OCI-LY7 (cell line): Measurements from ENCODE around the gene ZNF43. TPM values are rescaled to one million over a fixed set of nuclear protein-coding genes. Genes with fewer than 3 reads are reported as not detected.

ENCODE experiments used
- BruUV-seq: library from RNA; stranded (reverse); fragments of 400-500 nt; replicated peaks from 2 replicates; lab custom pipeline; 2021; lab: Mats Ljungman, UMichigan
- CTCF ChIA-PET: fragments of 300-600 bp; sonication (Branson Sonifier 250); formaldehyde crosslinking; loops from one replicate; lab custom pipeline; 2022; ENCODE audit warnings: antibody characterized with exemption; ENCODE audit not compliant: unreplicated experiment; lab: Charles Lee
- POLR2A ChIA-PET: fragments of 300-600 bp; sonication (Branson Sonifier 250); formaldehyde crosslinking; loops from one replicate; lab custom pipeline; 2022; ENCODE audit warnings: antibody characterized with exemption; lab: Charles Lee
- DNase-seq: peaks from one replicate; pipeline ENCODE4 v3.0.0-alpha.2; 2015; ENCODE audit warnings: low spot score
- H2AFZ ChIP-seq: fragments of 200-600 bp; sonication (generic), shearing (Covaris generic); 2 replicates; pipeline ENCODE4 v1.6.1; 2014; ENCODE audit warnings: mild to moderate bottlenecking, antibody characterized with exemption, low read length, moderate library complexity
- H3K27ac ChIP-seq: fragments of 200-600 bp; sonication (generic); 2 replicates; pipeline ENCODE4 v1.5.1; 2014; ENCODE audit warnings: mixed run types, low read depth, mild to moderate bottlenecking, moderate library complexity, low read length, inconsistent platforms; ENCODE audit not compliant: poor library complexity, severe bottlenecking
- H3K36me3 ChIP-seq: fragments of 200-600 bp; sonication (generic); 2 replicates; pipeline ENCODE4 v1.6.1; 2014; ENCODE audit warnings: mild to moderate bottlenecking, antibody characterized with exemption, low read length, moderate library complexity, mixed read lengths; ENCODE audit not compliant: insufficient read depth
- H3K4me1 ChIP-seq: fragments of 200-600 bp; sonication (generic); 2 replicates; pipeline ENCODE4 v1.5.1; 2014; ENCODE audit warnings: mild to moderate bottlenecking, low read length; ENCODE audit not compliant: insufficient read depth, poor library complexity, severe bottlenecking
- H3K4me2 ChIP-seq: fragments of 200-600 bp; sonication (generic); 2 replicates; pipeline ENCODE4 v1.6.1; 2014; ENCODE audit warnings: mild to moderate bottlenecking, low read length
- H3K4me3 ChIP-seq: fragments of 200-600 bp; sonication (generic); 2 replicates; pipeline ENCODE4 v1.5.1; 2014; ENCODE audit warnings: mild to moderate bottlenecking, low read depth, low read length; ENCODE audit not compliant: poor library complexity, severe bottlenecking
- H3K79me2 ChIP-seq: fragments of 200-600 bp; sonication (generic); 2 replicates; pipeline ENCODE4 v1.6.1; 2016; ENCODE audit warnings: low read depth, mild to moderate bottlenecking, low read length, moderate library complexity, mixed read lengths; ENCODE audit not compliant: insufficient read depth
- H3K9me2 ChIP-seq: fragments of 200-600 bp; sonication (generic); 2 replicates; pipeline ENCODE4 v1.6.1; 2016; ENCODE audit warnings: mild to moderate bottlenecking, low read length, mixed read lengths; ENCODE audit not compliant: insufficient read depth
- H3K9me3 ChIP-seq: fragments of 200-600 bp; sonication (generic); 2 replicates; pipeline ENCODE4 v1.6.1; 2014; ENCODE audit warnings: mild to moderate bottlenecking, mixed run types, low read length, mixed read lengths
- H4K20me1 ChIP-seq: fragments of 200-600 bp; sonication (generic); 2 replicates; pipeline ENCODE4 v1.6.1; 2014; ENCODE audit warnings: mild to moderate bottlenecking, antibody characterized with exemption, low read length, moderate library complexity, mixed read lengths; ENCODE audit not compliant: insufficient read depth
- CTCF ChIP-seq: fragments of 200-600 bp; sonication (generic); conservative IDR thresholded peaks from 2 replicates; pipeline ENCODE4 v1.5.1; 2014; ENCODE audit warnings: mild to moderate bottlenecking, antibody characterized with exemption, low read length, moderate library complexity, mixed read lengths
- EZH2phosphoT487 ChIP-seq: fragments of 200-600 bp; sonication (generic); IDR thresholded peaks from 2 replicates; pipeline ENCODE4 v1.6.1; 2018; ENCODE audit warnings: low read depth, borderline replicate concordance, mild to moderate bottlenecking, mixed run types, antibody characterized with exemption, low read length, moderate library complexity, mixed read lengths
- intact Hi-C: fragments of 100-400 bp; cut with micrococcal nuclease; formaldehyde crosslinking; loops from one replicate; pipeline ENCODE4 v1.10.0; 2022; ENCODE audit not compliant: unreplicated experiment
- total RNA-seq, 2 experiments: library from RNA; depleted of rRNA in 1 of 2; stranded (reverse); fragments of >200 nt in 1 of 2; shearing (Covaris generic) in 1 of 2; gene quantifications; 2 replicates each; pipeline ENCODE4 v1.2.3, GENCODE V29; 2014 to 2022

ZNF43 gene
- total RNA-seq, 2 experiments from 2014 or later, result 39.7 to 55.6 TPM

- no TSS peak for BruUV-seq
- H4K20me1 ChIP-seq, result no peaks in the 10 kb centered on the region
- DNase-seq, result no peak
- peaks cover 37% of the 10 kb centered on the region; the same call in 1 of the 2 replicates for H3K79me2 ChIP-seq
- no peak overlapping the region for H2AFZ ChIP-seq
- ChIA-PET POLR2A (interaction anchor here (0.6 kb wide), 1 partner anchor 19 kb away, joined by 3 read pairs; no protein-coding TSS in a partner anchor), CTCF (no interaction called here)
- H3K36me3 ChIP-seq, result peaks cover 71% of the 10 kb centered on the region
- H3K4me3 ChIP-seq, result no peak overlapping the region
- peaks cover 8% of the 10 kb centered on the region; the same call in 1 of the 2 replicates for H3K9me3 ChIP-seq
- no peaks in the 10 kb centered on the region for H3K9me2 ChIP-seq
- H3K27ac ChIP-seq, result no peak overlapping the region
- H3K4me1 ChIP-seq, result peaks cover 20% of the 10 kb centered on the region
- TF ChIP-seq EZH2phosphoT487, result no peak
- TF ChIP-seq CTCF, result no peak
- intact Hi-C loops, result no loop called here
- no peak overlapping the region for H3K4me2 ChIP-seq
Measured at GRCh38 chr19:21848706-21849105, 12.7 kb upstream of the ZNF43 start.

GRCh38 chr19:21843081-21843480, 7.1 kb upstream of the ZNF43 start:
- H3K4me1 ChIP-seq, result no peaks in the 10 kb centered on the region
- H3K36me3 ChIP-seq, result peaks cover 98% of the 10 kb centered on the region
- CTCF ChIA-PET, result no interaction called here
- H3K4me3 ChIP-seq, result no peak overlapping the region
- no TSS peak for BruUV-seq
- no peak for DNase-seq
- POLR2A ChIA-PET, result no interaction called here
- TF ChIP-seq CTCF (no peak), EZH2phosphoT487 (no peak)
- no peaks in the 10 kb centered on the region; the same call in 1 of the 2 replicates for H3K79me2 ChIP-seq
- no peaks in the 10 kb centered on the region for H4K20me1 ChIP-seq
- no peaks in the 10 kb centered on the region for H3K9me2 ChIP-seq
- H2AFZ ChIP-seq, result no peak overlapping the region
- no peak overlapping the region for H3K4me2 ChIP-seq
- intact Hi-C loops, result no loop called here
- no peak overlapping the region for H3K27ac ChIP-seq
- H3K9me3 ChIP-seq, result no peaks in the 10 kb centered on the region

GRCh38 chr19:21841488-21842097, 5.6 kb upstream of the ZNF43 start:
- CTCF ChIA-PET, result no interaction called here

More at GRCh38 chr19:21841488-21842097, 5.6 kb upstream of the ZNF43 start:
- H2AFZ ChIP-seq, result no peak overlapping the region
- H3K27ac ChIP-seq, result no peak overlapping the region
- peaks cover 4% of the 10 kb centered on the region; the same call in 1 of the 2 replicates for H3K79me2 ChIP-seq
- DNase-seq, result no peak
- H4K20me1 ChIP-seq, result no peaks in the 10 kb centered on the region
- no peaks in the 10 kb centered on the region for H3K9me2 ChIP-seq
- TF ChIP-seq EZH2phosphoT487 (no peak), CTCF (no peak)
- no TSS peak for BruUV-seq
- intact Hi-C loops, result no loop called here
- peaks cover 8% of the 10 kb centered on the region for H3K4me1 ChIP-seq
- H3K36me3 ChIP-seq, result peaks cover 90% of the 10 kb centered on the region
- POLR2A ChIA-PET, result no interaction called here
- H3K4me2 ChIP-seq, result no peak overlapping the region
- no peak overlapping the region for H3K4me3 ChIP-seq
- no peaks in the 10 kb centered on the region for H3K9me3 ChIP-seq
